Activated CD4-positive, alpha-beta T cell treated with anti-CD3 and anti-CD28 coated beads, Interleukin-2, amount 50 U/mL, for 48 hours (primary cell): ENCODE data around the gene ACACB.

Source experiments
- DNase-seq, 2 experiments: peaks; one replicate each; pipeline ENCODE4 v3.0.0-alpha.2; 2020

The ACACB gene

GRCh38 chr12:109115758-109116610 is at the start of gene ACACB:
Gene ACACB (plus strand): TSS chr12:109116587. CDS start chr12:109139406, 22,819 bp downstream.
- DNase-seq = no peak

- DNase-seq = no peak
These were observed 46.8 kb upstream of the ACACB start for GRCh38 chr12:109069307-109070271.

- DNase-seq = no peak
These were observed 41.5 kb upstream of the ACACB start for GRCh38 chr12:109074866-109075265.

- no peak for DNase-seq
These were observed 33.6 kb upstream of the ACACB start for GRCh38 chr12:109082751-109083150.

- no peak for DNase-seq
These were observed 32.0 kb upstream of the ACACB start for GRCh38 chr12:109084425-109084824.

GRCh38 chr12:109085590-109085989 is 30.8 kb upstream of the ACACB start:
- no peak for DNase-seq

GRCh38 chr12:109087250-109087649 is 29.1 kb upstream of the ACACB start:
- no peak for DNase-seq

GRCh38 chr12:109088818-109089217 is 27.6 kb upstream of the ACACB start:
- DNase-seq = no peak

- no peak for DNase-seq
These were observed 26.7 kb upstream of the ACACB start for GRCh38 chr12:109089683-109090082.

- DNase-seq = no peak
These were observed 23.8 kb upstream of the ACACB start for GRCh38 chr12:109092497-109093021.

GRCh38 chr12:109093022-109093918 is 23.1 kb upstream of the ACACB start, which contains the start of gene ALKBH2:
Gene ALKBH2 (minus strand): TSS chr12:109093472. CDS start chr12:109092786, 686 bp downstream.
- peak; percentile 94 to 95 for DNase-seq

GRCh38 chr12:109097140-109097434 is 19.3 kb upstream of the ACACB start:
- no peak for DNase-seq

- peak; percentile 97 for DNase-seq
These were observed 18.8 kb upstream of the ACACB start, which contains the start of gene UNG for GRCh38 chr12:109097435-109098182. Gene UNG (plus strand): TSS chr12:109097597. CDS start chr12:109097680, 83 bp downstream.

- no peak for DNase-seq
These were observed 18.2 kb upstream of the ACACB start for GRCh38 chr12:109098183-109098604.

GRCh38 chr12:109098651-109099050 is 17.7 kb upstream of the ACACB start:
- DNase-seq = no peak

GRCh38 chr12:109099431-109100020 is 16.9 kb upstream of the ACACB start:
- DNase-seq = no peak

GRCh38 chr12:109100741-109101140 is 15.6 kb upstream of the ACACB start:
- no peak for DNase-seq

GRCh38 chr12:109102491-109102890 is 13.9 kb upstream of the ACACB start:
- DNase-seq = no peak

- no peak for DNase-seq
These were observed 11.2 kb upstream of the ACACB start for GRCh38 chr12:109105176-109105575.

GRCh38 chr12:109109746-109110350 is 6.5 kb upstream of the ACACB start:
- no peak for DNase-seq
